Tibial artery (tissue), 4 donors: ENCODE measurements around the gene OGT.
"Not testable (repeated sequence)": the region's sequence is repeated elsewhere in the genome, so short reads cannot be mapped to it uniquely, and the experiment has no call there.

Source experiments
- DNase-seq, 2 donors: peaks; one replicate each; pipeline ENCODE4 v3.0.0-alpha.2; 2019
- H3K27ac ChIP-seq, 2 donors: fragments of 200-600 bp; sonication (generic) in 1 of 2; 1 replicate in 1 of 2; 2 replicates in 1 of 2; pipeline ENCODE4 v1.5.1; 2018 to 2019; ENCODE audit warnings: mild to moderate bottlenecking in 1 of 2
- H3K27me3 ChIP-seq, 2 donors: fragments of 200-600 bp; sonication (generic) in 1 of 2; one replicate each; pipeline versions ENCODE4 v1.5.1 to v1.6.0; 2016 to 2019
- H3K36me3 ChIP-seq, 3 donors: fragments of 200-600 bp; sonication (generic) in 2 of 3; one replicate each; pipeline ENCODE4 v1.5.1; 2016 to 2019; ENCODE audit warnings: mild to moderate bottlenecking in 2 of 3
- H3K4me1 ChIP-seq, 4 donors: fragments of 200-600 bp; sonication (generic) in 2 of 4; 1 replicate in 3 of 4; 2 replicates in 1 of 4; pipeline ENCODE4 v1.5.1; 2016 to 2019
- H3K4me3 ChIP-seq, 2 donors: fragments of 200-600 bp; sonication (generic) in 1 of 2; 1 replicate in 1 of 2; 2 replicates in 1 of 2; pipeline ENCODE4 v1.5.1; 2018 to 2019; ENCODE audit warnings: mild to moderate bottlenecking in 2 of 2
- H3K9me3 ChIP-seq, 3 donors: fragments of 200-600 bp; sonication (generic) in 1 of 3; one replicate each; pipeline ENCODE4 v1.5.1; 2016 to 2019
- intact Hi-C: fragments of 100-400 bp; cut with DNase I; formaldehyde crosslinking; loops from one replicate; pipeline ENCODE4 v1.15.0; 2023; ENCODE audit warnings: low total_unique reads
- TF ChIP-seq, protein P1 (sequence below), 2 experiments: fragments of 200-600 bp in 1 of 2; fragments of 450-650 bp in 1 of 2; IDR thresholded peaks; one replicate each; pipeline ENCODE4 v1.5.1; 2017 to 2019; ENCODE audit warnings: antibody characterized with exemption in 2 of 2, mild to moderate bottlenecking in 1 of 2, moderate library complexity in 1 of 2

OGT gene

DNA sequence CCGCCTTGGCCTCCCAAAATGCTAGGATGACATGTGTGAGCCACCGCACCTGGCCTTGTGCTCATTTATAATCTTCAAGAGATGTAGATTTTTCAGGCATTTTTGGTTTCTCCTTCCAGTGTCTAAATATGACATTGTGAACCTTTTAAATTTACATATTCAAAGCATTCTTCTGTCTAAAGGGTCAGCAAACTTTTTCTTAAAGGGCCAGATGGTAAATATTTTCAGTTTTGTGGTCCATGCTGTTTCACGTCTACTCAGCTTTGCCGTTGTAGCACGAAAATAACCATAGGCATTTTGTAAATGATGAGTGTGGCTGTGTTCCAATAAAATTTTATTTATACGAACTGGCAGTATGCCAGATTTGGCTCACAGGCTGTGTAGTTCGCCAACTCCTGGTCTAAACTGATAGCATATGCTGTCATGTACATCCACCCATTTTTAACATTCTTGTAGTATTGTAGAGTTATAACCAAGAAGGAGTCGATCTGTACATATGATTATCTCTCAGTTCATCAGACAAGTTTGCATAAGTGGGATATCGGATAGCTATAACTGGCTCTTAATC, 32.7 kb downstream of the OGT start:
- Histone ChIP-seq H3K4me1 (no peaks in the 10 kb centered on the region), H3K4me3 (no peak overlapping the region), H3K9me3 (no peaks in the 10 kb centered on the region), H3K27me3 (no peaks in the 10 kb centered on the region), H3K27ac (no peak overlapping the region), H3K36me3 (peaks cover 65 to 92% (median 74%) of the 10 kb centered on the region in 3 donors)
- TF ChIP-seq, protein P1, sequence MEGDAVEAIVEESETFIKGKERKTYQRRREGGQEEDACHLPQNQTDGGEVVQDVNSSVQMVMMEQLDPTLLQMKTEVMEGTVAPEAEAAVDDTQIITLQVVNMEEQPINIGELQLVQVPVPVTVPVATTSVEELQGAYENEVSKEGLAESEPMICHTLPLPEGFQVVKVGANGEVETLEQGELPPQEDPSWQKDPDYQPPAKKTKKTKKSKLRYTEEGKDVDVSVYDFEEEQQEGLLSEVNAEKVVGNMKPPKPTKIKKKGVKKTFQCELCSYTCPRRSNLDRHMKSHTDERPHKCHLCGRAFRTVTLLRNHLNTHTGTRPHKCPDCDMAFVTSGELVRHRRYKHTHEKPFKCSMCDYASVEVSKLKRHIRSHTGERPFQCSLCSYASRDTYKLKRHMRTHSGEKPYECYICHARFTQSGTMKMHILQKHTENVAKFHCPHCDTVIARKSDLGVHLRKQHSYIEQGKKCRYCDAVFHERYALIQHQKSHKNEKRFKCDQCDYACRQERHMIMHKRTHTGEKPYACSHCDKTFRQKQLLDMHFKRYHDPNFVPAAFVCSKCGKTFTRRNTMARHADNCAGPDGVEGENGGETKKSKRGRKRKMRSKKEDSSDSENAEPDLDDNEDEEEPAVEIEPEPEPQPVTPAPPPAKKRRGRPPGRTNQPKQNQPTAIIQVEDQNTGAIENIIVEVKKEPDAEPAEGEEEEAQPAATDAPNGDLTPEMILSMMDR (IDR thresholded peaks at IDR 0.05), result no peak
- intact Hi-C loops, result no loop called here
- no peak for DNase-seq

DNA sequence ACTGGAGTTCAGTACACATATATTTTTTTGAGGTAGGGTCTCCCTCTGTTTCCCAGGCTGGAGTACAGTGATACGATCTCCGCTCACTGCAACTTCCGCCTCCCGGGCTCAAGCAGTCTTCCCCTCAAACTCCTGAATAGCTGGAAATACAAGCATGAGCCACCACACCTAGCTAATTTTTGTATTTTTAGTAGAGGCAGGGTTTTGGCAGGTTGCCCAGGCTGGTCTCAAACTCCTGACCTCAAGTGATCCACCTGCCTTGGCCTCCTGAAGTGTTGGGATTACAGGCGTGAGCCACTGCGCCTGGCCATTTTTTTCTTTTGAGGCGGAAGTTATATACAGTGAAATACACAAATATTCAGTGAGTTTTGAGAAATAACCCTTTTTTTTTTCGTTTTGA, 38.5 kb downstream of the OGT start:
- intact Hi-C loops, result loop anchor here (10.0 kb wide), 1 partner anchor 167 kb away; no protein-coding TSS in a partner anchor
- H3K27ac ChIP-seq, result not testable (repeated sequence)
- peaks cover 38 to 82% (median 39%) of the 10 kb centered on the region in 3 donors for H3K36me3 ChIP-seq

DNA sequence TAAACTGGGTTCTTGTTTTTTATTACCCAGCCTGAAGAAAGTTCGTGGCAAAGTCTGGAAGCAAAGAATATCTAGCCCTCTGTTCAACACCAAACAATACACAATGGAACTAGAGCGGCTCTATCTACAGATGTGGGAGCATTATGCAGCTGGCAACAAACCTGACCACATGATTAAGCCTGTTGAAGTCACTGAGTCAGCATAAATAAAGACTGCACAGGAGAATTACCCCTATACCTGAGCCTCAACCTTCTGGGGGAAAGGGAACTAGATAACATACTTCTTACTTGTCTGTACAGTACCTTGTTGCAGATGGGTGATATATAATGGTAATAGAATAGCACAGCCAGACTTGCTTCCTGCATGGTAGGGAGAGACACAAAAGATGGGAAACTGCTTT, 40.7 kb downstream of the OGT start:
- H3K4me3 ChIP-seq, result no peak overlapping the region
- no peaks in the 10 kb centered on the region for H3K27me3 ChIP-seq
- peaks cover 23 to 67% (median 33%) of the 10 kb centered on the region in 3 donors for H3K36me3 ChIP-seq
- H3K27ac ChIP-seq, result no peak overlapping the region
- H3K4me1 ChIP-seq, result no peaks in the 10 kb centered on the region
- no peaks in the 10 kb centered on the region for H3K9me3 ChIP-seq
- intact Hi-C loops, result loop anchor here (10.0 kb wide), 1 partner anchor 169 kb away; no protein-coding TSS in a partner anchor
- TF ChIP-seq, protein P1 (IDR thresholded peaks at IDR 0.05), result no peak
- no peak for DNase-seq

More for the DNA sequence above, 38.5 kb downstream of the OGT start:
- H3K9me3 ChIP-seq, DNase-seq, H3K27me3 ChIP-seq, H3K4me3 ChIP-seq, H3K4me1 ChIP-seq: not testable (repeated sequence)

DNA sequence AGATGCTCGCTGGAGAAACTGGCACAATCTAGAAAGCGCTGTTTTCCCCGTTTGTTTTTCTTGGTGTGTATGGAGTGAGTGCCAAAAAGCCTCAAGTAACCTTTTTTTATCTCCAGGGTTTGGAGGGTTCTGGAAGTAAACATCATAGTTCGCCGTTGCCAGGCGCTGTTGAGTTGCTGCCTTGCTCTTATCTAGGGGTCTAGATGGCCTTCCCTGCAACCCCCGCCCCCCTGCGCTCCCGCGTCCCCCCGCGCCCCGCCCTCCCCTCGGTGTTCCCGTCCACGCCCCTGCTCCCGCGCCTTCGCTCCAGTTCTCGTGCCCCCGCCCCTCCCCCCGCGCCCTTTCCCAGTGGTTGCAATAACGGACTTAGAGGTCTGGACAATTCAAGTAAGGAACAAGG, 44.8 kb downstream of the OGT start:
- Histone ChIP-seq H3K4me3 (no peak overlapping the region), H3K36me3 (peaks cover 11 to 30% (median 19%) of the 10 kb centered on the region in 3 donors), H3K4me1 (no peaks in the 10 kb centered on the region), H3K27me3 (no peaks in the 10 kb centered on the region), H3K9me3 (no peaks in the 10 kb centered on the region), H3K27ac (no peak overlapping the region)
- TF ChIP-seq, protein P1 (IDR thresholded peaks at IDR 0.05), result no peak
- no peak for DNase-seq
- intact Hi-C loops, result loop anchor here (10.0 kb wide), 1 partner anchor 173 kb away; no protein-coding TSS in a partner anchor

DNA sequence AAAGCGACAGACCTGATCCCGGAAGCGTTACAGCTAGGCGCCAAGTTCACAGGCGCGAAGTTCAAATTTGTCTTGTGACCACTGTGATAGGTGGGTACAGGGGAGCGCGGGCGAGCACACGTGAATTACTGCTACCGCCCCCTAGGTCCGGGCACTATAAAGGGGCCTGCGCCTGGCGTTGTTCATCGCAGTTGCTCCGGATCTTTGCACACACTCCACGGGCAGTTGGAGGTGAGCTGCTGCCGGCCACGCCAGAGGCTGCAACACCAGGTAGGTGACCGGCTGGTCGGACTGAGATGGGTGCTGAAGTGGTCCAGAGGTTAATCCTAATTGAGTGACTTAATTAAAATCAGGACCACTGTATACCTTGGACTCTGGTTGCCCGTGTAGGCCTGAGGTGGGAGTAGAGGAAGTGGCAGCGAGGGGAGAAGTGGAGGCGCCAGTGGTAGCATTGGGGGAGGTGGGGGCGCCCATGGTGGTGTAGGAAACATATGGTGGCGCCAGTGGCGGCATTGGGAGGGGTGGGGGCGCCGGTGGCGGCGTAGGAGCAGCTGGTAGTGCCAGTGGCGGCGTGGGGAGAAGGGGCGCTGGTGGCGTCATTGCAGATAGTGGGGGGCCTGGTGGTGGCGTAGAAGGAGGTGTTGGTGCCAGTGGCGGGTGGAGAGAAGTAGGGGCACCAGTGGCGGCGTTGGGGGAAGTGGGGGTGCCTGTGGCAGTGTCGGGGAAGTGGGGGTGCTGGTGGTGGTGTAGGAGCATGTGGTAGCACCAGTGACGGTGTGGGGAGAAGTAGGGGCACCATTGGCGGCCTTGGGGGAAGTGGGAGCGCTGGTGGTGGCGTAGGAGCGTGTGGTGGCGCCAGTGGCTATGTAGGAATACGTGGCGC, 45.6 kb downstream of the OGT start, which contains the start of gene GCNA:
GCNA (plus strand) TSS at position 185 of the 883 bp plus-strand sequence. CDS start 2,385 bp downstream, outside the sequence.
- Histone ChIP-seq H3K4me1 (no peaks in the 10 kb centered on the region), H3K4me3 (no peak within 1 kb of the TSS), H3K27ac (no peak within 1 kb of the TSS), H3K27me3 (no peaks in the 10 kb centered on the region), H3K36me3 (peaks cover 11 to 22% (median 14%) of the 10 kb centered on the region in 3 donors), H3K9me3 (no peaks in the 10 kb centered on the region)
- no peak for DNase-seq
- TF ChIP-seq, protein P1 (IDR thresholded peaks at IDR 0.05), result no peak
- intact Hi-C loops, result loop anchor here (10.0 kb wide), 1 partner anchor 174 kb away; no protein-coding TSS in a partner anchor
